ENCODE data around the gene RNPEPL1.

- no peak for TF ChIP-seq POLR2AphosphoS5 (IDR thresholded peaks at IDR 0.05; ENCODE audit: low read depth)
- TF ChIP-seq CTCF (conservative IDR thresholded peaks at IDR 0.05; ENCODE audit: low read depth in 2 of 2) = peak in 1 of 2 experiments; percentile 13; a peak in 1 of 4 replicates
- TF ChIP-seq ETS1 (IDR thresholded peaks at IDR 0.05) = no peak
- TF ChIP-seq EZH2phosphoT487 (IDR thresholded peaks at IDR 0.05; ENCODE audit: unreplicated experiment) = no peak
These were observed 6.8 kb upstream of the RNPEPL1 start for GRCh38 chr2:240561325-240561971.
